DOHH2 (cell line): Measurements from ENCODE around the gene EHD4.

Experiments used
- EZH2phosphoT487 ChIP-seq: fragments of 200-600 bp; sonication (generic); IDR thresholded peaks from 2 replicates; pipeline ENCODE4 v1.6.1; 2017; ENCODE audit warnings: borderline replicate concordance, mild to moderate bottlenecking, antibody characterized with exemption, low read length, moderate library complexity, mixed read lengths
- TF ChIP-seq, protein P1 (sequence below): fragments of 200-600 bp; sonication (generic); IDR thresholded peaks from one replicate; pipeline ENCODE4 v1.5.1; 2014; ENCODE audit warnings: antibody characterized with exemption, mild to moderate bottlenecking, low read depth, low read length; ENCODE audit not compliant: poor library complexity, severe bottlenecking

DNA sequence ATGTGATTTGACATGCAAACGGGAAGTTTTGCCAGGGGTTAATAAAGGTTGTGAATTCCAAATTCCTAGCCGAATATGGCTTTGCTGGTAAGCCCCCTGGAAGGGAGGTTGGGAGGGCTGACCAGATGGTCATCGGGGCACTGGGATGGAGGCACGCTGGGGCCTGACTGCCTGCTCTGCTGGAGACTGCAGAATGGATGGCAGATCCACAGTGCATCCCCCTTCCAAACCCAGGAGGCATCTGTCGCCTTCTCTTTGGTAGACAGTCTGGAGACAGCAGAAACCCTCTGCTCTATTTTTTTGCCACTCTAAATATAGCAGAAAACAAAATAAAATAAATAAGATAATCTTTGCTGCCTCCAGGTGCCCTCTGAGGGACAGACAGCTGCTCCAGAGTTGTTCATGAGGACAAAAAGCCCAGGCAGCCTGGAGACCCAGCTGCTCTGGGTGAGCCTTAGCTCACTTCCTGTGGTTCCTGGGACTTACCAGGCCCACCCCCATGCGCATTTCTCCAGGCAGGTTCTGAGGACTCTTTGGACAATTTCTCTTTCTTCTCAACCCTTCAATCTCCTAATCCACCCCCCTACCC lies 72.4 kb downstream of the EHD4 start:
- TF ChIP-seq, protein P1, sequence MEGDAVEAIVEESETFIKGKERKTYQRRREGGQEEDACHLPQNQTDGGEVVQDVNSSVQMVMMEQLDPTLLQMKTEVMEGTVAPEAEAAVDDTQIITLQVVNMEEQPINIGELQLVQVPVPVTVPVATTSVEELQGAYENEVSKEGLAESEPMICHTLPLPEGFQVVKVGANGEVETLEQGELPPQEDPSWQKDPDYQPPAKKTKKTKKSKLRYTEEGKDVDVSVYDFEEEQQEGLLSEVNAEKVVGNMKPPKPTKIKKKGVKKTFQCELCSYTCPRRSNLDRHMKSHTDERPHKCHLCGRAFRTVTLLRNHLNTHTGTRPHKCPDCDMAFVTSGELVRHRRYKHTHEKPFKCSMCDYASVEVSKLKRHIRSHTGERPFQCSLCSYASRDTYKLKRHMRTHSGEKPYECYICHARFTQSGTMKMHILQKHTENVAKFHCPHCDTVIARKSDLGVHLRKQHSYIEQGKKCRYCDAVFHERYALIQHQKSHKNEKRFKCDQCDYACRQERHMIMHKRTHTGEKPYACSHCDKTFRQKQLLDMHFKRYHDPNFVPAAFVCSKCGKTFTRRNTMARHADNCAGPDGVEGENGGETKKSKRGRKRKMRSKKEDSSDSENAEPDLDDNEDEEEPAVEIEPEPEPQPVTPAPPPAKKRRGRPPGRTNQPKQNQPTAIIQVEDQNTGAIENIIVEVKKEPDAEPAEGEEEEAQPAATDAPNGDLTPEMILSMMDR: no peak
- TF ChIP-seq EZH2phosphoT487: no peak
